H1 (cell line): ENCODE results near the gene CLDN14. TPM values are rescaled to one million over a fixed set of nuclear protein-coding genes. Genes with fewer than 3 reads are reported as not detected.

ENCODE experiments used
- CTCF ChIA-PET: fragments of 300-600 bp; sonication (Branson Sonifier 250); formaldehyde crosslinking; loops from one replicate; lab custom pipeline; 2021; ENCODE audit not compliant: partially characterized antibody; lab: Charles Lee
- POLR2A ChIA-PET: fragments of 300-600 bp; sonication (Branson Sonifier 250); formaldehyde crosslinking; loops from one replicate; lab custom pipeline; 2021; ENCODE audit warnings: inconsistent platforms; ENCODE audit not compliant: partially characterized antibody; lab: Charles Lee
- DNase-seq, 2 experiments: peaks; one replicate each; pipeline versions ENCODE4 v3.0.0 to v3.0.0-alpha.2; 2010 to 2022; ENCODE audit warnings: low spot score in 2 of 2, low read depth in 1 of 2, mixed read lengths in 1 of 2
- FAIRE-seq: peaks from 2 replicates; lab custom pipeline; 2011; peaks lifted over from hg19 to GRCh38; lab: Jason Lieb, UNC
- H2AFZ ChIP-seq: 2 replicates; pipeline ENCODE4 v1.8.1; 2012; ENCODE audit warnings: low read length, inconsistent platforms
- H2AK5ac ChIP-seq: 2 replicates; pipeline ENCODE4 v1.6.1; 2013; ENCODE audit warnings: low read depth, low read length
- H2BK120ac ChIP-seq: replicated peaks from 2 replicates; pipeline ENCODE3; 2013; ENCODE audit warnings: low read depth, low read length, inconsistent platforms
- H2BK12ac ChIP-seq: 2 replicates; pipeline ENCODE4 v1.6.1; 2013; ENCODE audit warnings: low read depth, low read length
- H2BK15ac ChIP-seq: 2 replicates; pipeline ENCODE4 v1.6.1; 2013; ENCODE audit warnings: low read length
- H2BK20ac ChIP-seq: 2 replicates; pipeline ENCODE4 v1.6.1; 2013; ENCODE audit warnings: low read length
- H2BK5ac ChIP-seq: 2 replicates; pipeline ENCODE4 v1.6.1; 2013; ENCODE audit warnings: low read depth, low read length
- H3K14ac ChIP-seq: 2 replicates; pipeline ENCODE4 v1.6.1; 2013; ENCODE audit warnings: inconsistent platforms; ENCODE audit not compliant: insufficient read length
- H3K18ac ChIP-seq: 2 replicates; pipeline ENCODE4 v1.6.1; 2013; ENCODE audit warnings: low read length; ENCODE audit errors: extremely low read depth
- H3K23ac ChIP-seq: 2 replicates; pipeline ENCODE4 v1.6.1; 2013; ENCODE audit warnings: inconsistent platforms; ENCODE audit not compliant: insufficient read length
- H3K23me2 ChIP-seq: 2 replicates; pipeline ENCODE4 v1.6.1; 2013; ENCODE audit warnings: low read depth, low read length
- H3K27ac ChIP-seq: 2 replicates; pipeline ENCODE4 v1.6.1; 2011; ENCODE audit warnings: low read depth, low read length, inconsistent platforms
- H3K27me3 ChIP-seq, 4 experiments: replicated peaks in 1 of 4; 1 replicate in 1 of 4; 2 replicates in 3 of 4; pipeline versions ENCODE4 v1.6.1 to v1.8.1; 2011 to 2013; ENCODE audit warnings: low read length in 3 of 4, mild to moderate bottlenecking in 3 of 4, inconsistent platforms in 2 of 4, mixed read lengths in 2 of 4, moderate library complexity in 1 of 4; ENCODE audit not compliant: control insufficient read depth in 3 of 4, insufficient read depth in 3 of 4; ENCODE audit errors: extremely low read depth in 1 of 4
- H3K36me3 ChIP-seq, 4 experiments: 2 replicates each; pipeline versions ENCODE4 v1.6.1 to v1.8.1; 2011 to 2013; ENCODE audit warnings: mild to moderate bottlenecking in 4 of 4, low read length in 3 of 4, moderate library complexity in 2 of 4, control low read depth in 1 of 4, inconsistent platforms in 1 of 4; ENCODE audit not compliant: insufficient read depth in 4 of 4, control insufficient read depth in 2 of 4
- H3K4ac ChIP-seq: replicated peaks from 2 replicates; pipeline ENCODE3; 2013; ENCODE audit warnings: low read length, low read depth, mixed read lengths, inconsistent platforms; ENCODE audit not compliant: insufficient read length
- H3K4me1 ChIP-seq, 4 experiments: replicated peaks in 1 of 4; 1 replicate in 1 of 4; 2 replicates in 3 of 4; pipeline versions ENCODE4 v1.6.1 to v1.8.1; 2011 to 2013; ENCODE audit warnings: low read length in 3 of 4, inconsistent platforms in 2 of 4, mixed read lengths in 1 of 4; ENCODE audit not compliant: insufficient read depth in 4 of 4, control insufficient read depth in 3 of 4
- H3K4me2 ChIP-seq, 2 experiments: 2 replicates each; pipeline versions ENCODE4 v1.6.1 to v1.8.1; 2011 to 2013; ENCODE audit warnings: low read depth in 2 of 2, low read length in 2 of 2, control low read depth in 1 of 2, inconsistent platforms in 1 of 2, mild to moderate bottlenecking in 1 of 2; ENCODE audit not compliant: insufficient read depth in 1 of 2
- H3K4me3 ChIP-seq, 4 experiments: fragments of 200-600, 300-600 bp in 1 of 4; sonication (generic), shearing (Covaris generic), sonication (Bioruptor Twin) in 1 of 4; 2 replicates each; pipeline versions ENCODE4 v1.5.1 to v1.8.1; 2011 to 2016; ENCODE audit warnings: low read length in 4 of 4, low read depth in 3 of 4, control low read depth in 2 of 4, inconsistent platforms in 2 of 4, mild to moderate bottlenecking in 2 of 4, mixed read lengths in 1 of 4, moderate library complexity in 1 of 4; ENCODE audit not compliant: insufficient read depth in 2 of 4; ENCODE audit errors: extremely low read depth in 1 of 4
- H3K56ac ChIP-seq: replicated peaks from 2 replicates; pipeline ENCODE3; 2013; ENCODE audit warnings: low read depth, mild to moderate bottlenecking, mixed read lengths, low read length, inconsistent platforms; ENCODE audit not compliant: insufficient read length
- H3K79me1 ChIP-seq: 2 replicates; pipeline ENCODE4 v1.6.1; 2013; ENCODE audit warnings: low read depth, low read length, control low read depth
- H3K79me2 ChIP-seq, 2 experiments: 2 replicates each; pipeline versions ENCODE4 v1.6.1 to v1.8.1; 2012 to 2013; ENCODE audit warnings: low read length in 2 of 2, mild to moderate bottlenecking in 2 of 2, inconsistent platforms in 1 of 2; ENCODE audit not compliant: insufficient read depth in 2 of 2, control insufficient read depth in 1 of 2
- H3K9ac ChIP-seq, 4 experiments: replicated peaks in 1 of 4; 1 replicate in 1 of 4; 2 replicates in 3 of 4; pipeline versions ENCODE4 v1.6.1 to v1.8.1; 2011 to 2013; ENCODE audit warnings: low read depth in 3 of 4, low read length in 3 of 4, control low read depth in 2 of 4, mild to moderate bottlenecking in 2 of 4, moderate library complexity in 2 of 4, inconsistent platforms in 1 of 4; ENCODE audit errors: extremely low read depth in 1 of 4
- H3K9me3 ChIP-seq, 2 experiments: 2 replicates each; pipeline versions ENCODE4 v1.6.1 to v1.8.1; 2012 to 2013; ENCODE audit warnings: mild to moderate bottlenecking in 2 of 2, moderate library complexity in 2 of 2, control low read depth in 1 of 2, inconsistent platforms in 1 of 2, low read depth in 1 of 2, low read length in 1 of 2, mixed read lengths in 1 of 2; ENCODE audit not compliant: insufficient read depth in 2 of 2
- H4K20me1 ChIP-seq, 2 experiments: replicated peaks in 1 of 2; 2 replicates each; pipeline versions ENCODE3 to v1.8.1; 2011 to 2013; ENCODE audit warnings: inconsistent platforms in 2 of 2, low read length in 2 of 2, mild to moderate bottlenecking in 1 of 2; ENCODE audit not compliant: insufficient read depth in 2 of 2, control insufficient read depth in 1 of 2
- H4K5ac ChIP-seq: 2 replicates; pipeline ENCODE4 v1.6.1; 2013; ENCODE audit warnings: low read length, low read depth, mixed read lengths, inconsistent platforms; ENCODE audit not compliant: insufficient read length
- H4K8ac ChIP-seq: 2 replicates; pipeline ENCODE4 v1.8.0; 2013; ENCODE audit warnings: mild to moderate bottlenecking, moderate library complexity, low read length, inconsistent platforms; ENCODE audit not compliant: insufficient read depth; ENCODE audit errors: extremely low read depth
- H4K91ac ChIP-seq: replicated peaks from 2 replicates; pipeline ENCODE3; 2013; ENCODE audit warnings: low read length, mixed read lengths, inconsistent platforms; ENCODE audit not compliant: insufficient read length
- EGR1 ChIP-seq: IDR thresholded peaks from 2 replicates; pipeline ENCODE4 v1.6.1; 2011; ENCODE audit warnings: low read depth, low read length, borderline replicate concordance
- JUND ChIP-seq: IDR thresholded peaks from 2 replicates; pipeline ENCODE4 v1.6.1; 2011; ENCODE audit warnings: mild to moderate bottlenecking, improper control_type of control experiment, low read length
- KDM4A ChIP-seq: IDR thresholded peaks from one replicate; pipeline ENCODE4 v1.7.1; 2012; ENCODE audit warnings: low read depth, mild to moderate bottlenecking, moderate library complexity, low read length, inconsistent platforms; ENCODE audit not compliant: severe bottlenecking
- KDM5A ChIP-seq: fragments of 200-600 bp; IDR thresholded peaks from 2 replicates; pipeline ENCODE4 v1.7.1; 2012; ENCODE audit warnings: mild to moderate bottlenecking, low read length, inconsistent platforms, mixed read lengths
- RAD21 ChIP-seq, 2 experiments: IDR thresholded peaks in 1 of 2; conservative IDR thresholded peaks in 1 of 2; 2 replicates each; pipeline ENCODE4 v1.6.1; 2011; ENCODE audit warnings: low read depth in 2 of 2, low read length in 2 of 2, improper control_type of control experiment in 1 of 2, inconsistent platforms in 1 of 2, mild to moderate bottlenecking in 1 of 2, moderate library complexity in 1 of 2
- SAP30 ChIP-seq: fragments of 300-600 bp; sonication (generic); IDR thresholded peaks from 2 replicates; pipeline ENCODE4 v1.7.1; 2012; ENCODE audit warnings: low read length, moderate library complexity, mild to moderate bottlenecking, inconsistent platforms; ENCODE audit not compliant: insufficient read depth, insufficient replicate concordance
- SP2 ChIP-seq: IDR thresholded peaks from 2 replicates; pipeline ENCODE4 v1.6.1; 2012; ENCODE audit warnings: mild to moderate bottlenecking, low read length, inconsistent platforms
- TAF1 ChIP-seq: IDR thresholded peaks from 2 replicates; pipeline ENCODE4 v1.6.1; 2011; ENCODE audit warnings: mild to moderate bottlenecking, low read depth, low read length
- WGBS, 2 experiments: shearing (Covaris generic) in 1 of 2; methylation state at CpG; one replicate each; pipeline versions ENCODE4 v1.1.6 to v1.1.7; 2013 to 2015; ENCODE audit warnings: low lambda C conversion rate in 2 of 2, mixed read lengths in 2 of 2, inconsistent platforms in 1 of 2, low coverage in 1 of 2, missing lambda C conversion rate in 1 of 2; ENCODE audit not compliant: insufficient replicate concordance in 2 of 2, insufficient coverage in 1 of 2, insufficient read length in 1 of 2; ENCODE audit errors: extremely low coverage in 1 of 2, missing lambda C conversion rate in 1 of 2; 5-methylcytosine and 5-hydroxymethylcytosine counted together
- polyA plus RNA-seq, 7 experiments: library from polyadenylated mRNA; depleted of rRNA in 3 of 7; stranded (reverse) in 5 of 7; unstranded in 2 of 7; fragments of >200 nt in 5 of 7; fragments of 200-250 nt in 2 of 7; gene quantifications; 1 replicate in 5 of 7; 2 replicates in 1 of 7; 4 replicates in 1 of 7; pipeline versions ENCODE4 v1.2.1 to v1.2.3, GENCODE V29; 2011 to 2013; ENCODE audit warnings: missing spikeins in 2 of 7, mixed read lengths in 2 of 7
- total RNA-seq: library from RNA; stranded (reverse); fragmentation: NEBNext Ultra II Directional; extraction: Animal tissue kit (Norgen Biotek cat#: 25700); gene quantifications from 2 replicates; pipeline ENCODE4 v1.2.1, GENCODE V29; 2021
- TF ChIP-seq, protein P1 (sequence below), 3 experiments: IDR thresholded peaks; 1 replicate in 2 of 3; 2 replicates in 1 of 3; pipeline versions ENCODE4 v1.5.1 to v1.6.1; 2011; ENCODE audit warnings: low read length in 3 of 3, mild to moderate bottlenecking in 3 of 3, inconsistent platforms in 2 of 3, low read depth in 1 of 3, moderate library complexity in 1 of 3; ENCODE audit not compliant: insufficient read depth in 1 of 3; ENCODE audit errors: control extremely low read depth in 1 of 3

Gene CLDN14
- total and polyA plus RNA-seq, 2 of the 8 experiments (the other 6 are each of a cell fraction or from before 2014, with no cell fraction given), result 0.08 TPM; not detected in 1

- Histone ChIP-seq H2BK5ac (no peak overlapping the region), H3K9ac (no peak overlapping the region), H3K36me3 (no peaks in the 10 kb centered on the region), H3K14ac (no peak overlapping the region), H3K27ac (no peak overlapping the region), H4K20me1 (no peaks in the 10 kb centered on the region), H2AFZ (peak overlapping the region; percentile 99), H3K27me3 (no peaks in the 10 kb centered on the region), H3K4ac (no peak overlapping the region), H4K91ac (no peak overlapping the region), H3K4me1 (no peaks in the 10 kb centered on the region), H3K9me3 (no peaks in the 10 kb centered on the region), H2BK15ac (peak overlapping the region; percentile 46; the same call in 1 of the 2 replicates), H3K79me1 (no peaks in the 10 kb centered on the region), H2BK20ac (no peak overlapping the region), H3K4me3 (no peak overlapping the region), H3K18ac (no peak overlapping the region; the same call in 1 of the 2 replicates), H3K56ac (no peak overlapping the region), H4K8ac (no peak overlapping the region), H2BK120ac (no peak overlapping the region), H2BK12ac (no peak overlapping the region), H3K4me2 (no peak overlapping the region), H3K23me2 (peaks cover 3% of the 10 kb centered on the region; the same call in 1 of the 2 replicates), H3K79me2 (no peaks in the 10 kb centered on the region), H4K5ac (no peak overlapping the region), H3K23ac (no peak overlapping the region), H2AK5ac (no peak overlapping the region)
- ChIA-PET CTCF (interaction anchor here (0.6 to 3.6 kb wide), 21 partner anchors 8 to 305 kb away, joined by 3 to 19 read pairs (median 4); no protein-coding TSS in a partner anchor), POLR2A (no interaction called here)
- FAIRE-seq, result no peak
- whole genome bisulfite sequencing, 2 experiments, result 59% methylated on average over 7 of the region's 7 CpGs; no CpG with 5 or more reads in 1 of the 2 experiments
- peak in 1 of 2 experiments; percentile 62 for DNase-seq
- TF ChIP-seq TAF1 (no peak), RAD21 (IDR thresholded peaks at IDR 0.05 in 1 of 2, conservative IDR thresholded peaks at IDR 0.05 in 1 of 2; ENCODE audit: low read depth in 2 of 2, low read length in 2 of 2) (peak; percentile 46 to 60), JUND (no peak), KDM5A (no peak), EGR1 (no peak), KDM4A (no peak), SP2 (no peak), SAP30 (no peak)
- TF ChIP-seq, protein P1, sequence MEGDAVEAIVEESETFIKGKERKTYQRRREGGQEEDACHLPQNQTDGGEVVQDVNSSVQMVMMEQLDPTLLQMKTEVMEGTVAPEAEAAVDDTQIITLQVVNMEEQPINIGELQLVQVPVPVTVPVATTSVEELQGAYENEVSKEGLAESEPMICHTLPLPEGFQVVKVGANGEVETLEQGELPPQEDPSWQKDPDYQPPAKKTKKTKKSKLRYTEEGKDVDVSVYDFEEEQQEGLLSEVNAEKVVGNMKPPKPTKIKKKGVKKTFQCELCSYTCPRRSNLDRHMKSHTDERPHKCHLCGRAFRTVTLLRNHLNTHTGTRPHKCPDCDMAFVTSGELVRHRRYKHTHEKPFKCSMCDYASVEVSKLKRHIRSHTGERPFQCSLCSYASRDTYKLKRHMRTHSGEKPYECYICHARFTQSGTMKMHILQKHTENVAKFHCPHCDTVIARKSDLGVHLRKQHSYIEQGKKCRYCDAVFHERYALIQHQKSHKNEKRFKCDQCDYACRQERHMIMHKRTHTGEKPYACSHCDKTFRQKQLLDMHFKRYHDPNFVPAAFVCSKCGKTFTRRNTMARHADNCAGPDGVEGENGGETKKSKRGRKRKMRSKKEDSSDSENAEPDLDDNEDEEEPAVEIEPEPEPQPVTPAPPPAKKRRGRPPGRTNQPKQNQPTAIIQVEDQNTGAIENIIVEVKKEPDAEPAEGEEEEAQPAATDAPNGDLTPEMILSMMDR (IDR thresholded peaks at IDR 0.05; ENCODE audit: control extremely low read depth in 1 of 3, insufficient read depth in 1 of 3, low read depth in 1 of 3, low read length in 3 of 3), result peak; percentile 52 to 73 (median 69)
Observed at GRCh38 chr21:36478941-36479340, 981 bp downstream of the CLDN14 start.
